HFF-Myc (cell line): ENCODE data around the gene KIAA0753.
A peak's percentile ranks its signal among the peaks of the same experiment; 100 is the strongest.

Experiments used
- DNase-seq: peaks from one replicate; pipeline ENCODE4 v3.0.0-alpha.2; 2011; ENCODE audit warnings: low read depth; ENCODE audit errors: extremely low read depth
- H3K4me3 ChIP-seq: replicated peaks from 2 replicates; pipeline ENCODE4 v1.5.1; 2011; ENCODE audit warnings: low read depth, mild to moderate bottlenecking, control low read depth, low read length
- CTCF ChIP-seq: IDR thresholded peaks from 2 replicates; pipeline ENCODE4 v1.5.1; 2012; ENCODE audit warnings: mild to moderate bottlenecking, low read depth, low read length, control low read depth; ENCODE audit errors: missing control alignments

The KIAA0753 gene

GRCh38 chr17:6641247-6641863, 844 bp upstream of the KIAA0753 start:
- no peak for TF ChIP-seq CTCF
- H3K4me3 ChIP-seq, result peak overlapping the region; percentile 87
- DNase-seq, result no peak

DNA sequence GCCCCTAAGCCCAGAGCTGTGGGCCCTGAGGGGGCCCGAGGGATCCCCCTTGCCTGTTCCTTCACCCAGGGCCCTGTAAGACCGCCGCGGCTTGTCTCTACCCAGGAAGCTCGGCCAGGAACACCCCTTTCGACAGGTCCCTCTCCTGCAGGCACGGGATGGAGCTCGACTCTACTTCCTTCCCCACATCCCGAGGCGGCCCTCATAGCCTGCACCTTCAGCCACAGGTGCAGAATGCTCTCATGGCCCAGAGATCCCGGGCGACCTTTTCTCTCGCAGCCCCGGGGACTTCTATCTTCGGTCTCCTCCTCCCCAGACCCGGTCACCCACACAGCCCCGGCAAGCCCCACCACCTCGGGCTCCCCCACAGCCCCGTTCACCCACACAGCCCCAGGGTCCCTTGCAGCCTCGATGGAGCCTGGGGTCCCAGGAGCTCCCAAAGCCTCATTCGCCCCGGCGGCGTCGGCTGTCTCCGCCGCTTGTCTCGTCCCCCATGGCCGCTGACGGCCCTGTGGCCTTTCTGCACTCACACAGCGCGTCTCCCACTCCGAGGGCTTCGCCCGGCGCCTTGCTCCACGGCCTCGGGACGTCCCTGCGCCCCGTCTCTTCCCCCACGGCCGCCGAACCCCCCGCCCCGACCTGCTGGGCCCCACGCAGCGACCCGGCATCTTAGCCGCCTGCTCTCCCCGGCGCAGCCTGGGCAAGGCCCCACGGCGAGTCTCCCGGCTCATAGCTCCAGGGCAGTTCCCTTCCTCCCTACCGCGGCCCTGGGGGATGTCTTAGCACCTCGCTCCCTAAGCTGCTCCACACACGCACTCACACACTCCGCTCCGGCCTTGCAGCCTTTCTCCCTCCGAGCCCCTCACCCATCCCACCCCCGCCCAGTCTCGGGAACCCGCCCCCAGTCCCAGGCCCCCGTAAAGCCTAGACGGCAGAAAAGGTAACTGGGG, 650 bp downstream of the KIAA0753 start:
- TF ChIP-seq CTCF, result no peak
- DNase-seq, result no peak
- H3K4me3 ChIP-seq, result peak overlapping the region; percentile 87

DNA sequence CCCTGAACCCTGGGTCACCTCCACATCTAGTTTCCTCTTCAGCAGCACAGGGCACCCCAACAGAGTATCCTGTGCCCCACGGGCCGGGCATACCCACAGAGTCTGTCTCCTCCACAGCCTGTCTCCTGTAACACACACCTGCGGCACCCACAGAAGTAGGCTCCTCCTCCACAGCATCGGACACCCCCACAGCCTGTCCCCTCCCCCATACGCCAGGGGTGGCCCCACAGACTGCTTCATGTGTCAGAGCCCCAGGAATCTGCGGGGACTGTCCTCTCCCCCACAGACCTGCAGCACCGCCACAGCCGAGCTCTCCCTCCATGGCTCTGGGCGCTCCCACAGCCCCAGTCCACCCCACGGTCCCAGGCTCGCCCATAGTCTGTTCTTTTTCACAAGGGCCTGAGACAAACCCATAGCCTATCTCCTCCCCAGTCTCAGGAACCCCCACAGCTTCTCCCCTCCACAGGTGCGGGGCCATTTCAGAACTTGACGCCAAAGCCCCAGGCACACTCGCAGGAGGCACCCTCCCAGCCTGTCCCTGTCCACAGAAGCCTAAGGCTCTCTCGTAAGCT, 1.4 kb downstream of the KIAA0753 start:
- no peak for TF ChIP-seq CTCF

DNA sequence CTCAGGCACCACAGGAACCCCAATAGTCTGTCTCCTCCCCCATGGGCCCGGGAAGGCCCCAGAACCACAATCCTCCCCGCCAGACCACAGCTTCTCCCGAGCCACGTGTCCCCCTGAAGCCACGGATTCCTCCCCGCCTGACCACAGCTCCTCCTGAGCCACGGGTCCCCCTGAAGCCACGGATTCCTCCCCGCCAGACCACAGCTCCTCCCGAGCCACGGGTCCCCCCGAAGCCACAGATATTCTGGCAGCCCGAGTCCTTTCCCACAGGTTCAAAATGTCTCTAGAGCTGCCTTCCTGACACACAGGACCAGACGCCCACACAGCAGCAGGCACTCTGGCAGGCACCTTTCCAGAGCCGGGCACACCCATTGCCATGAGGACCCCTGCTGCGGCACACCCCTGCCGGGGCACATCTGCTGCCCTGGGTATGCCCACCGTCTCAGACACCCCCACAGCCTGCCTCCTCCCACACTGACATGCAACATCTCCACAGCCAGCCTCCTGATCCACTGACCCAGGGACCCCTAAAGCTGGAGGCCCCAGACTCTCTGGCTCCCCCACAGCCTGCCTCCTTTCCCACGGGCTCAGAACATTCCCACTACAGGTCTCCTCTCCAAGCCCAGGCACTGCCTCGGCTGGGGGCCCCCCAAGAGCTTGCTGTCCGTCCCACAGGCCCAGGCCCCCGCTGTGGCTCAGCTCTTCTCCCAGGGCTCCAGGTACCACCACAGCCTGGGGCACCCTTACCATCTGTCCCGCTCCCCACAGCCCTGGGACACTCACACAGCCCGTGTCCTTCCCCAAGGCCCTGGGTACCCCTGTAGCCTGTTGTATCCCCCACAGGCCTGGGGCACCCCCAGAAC, 2.2 kb downstream of the KIAA0753 start:
- H3K4me3 ChIP-seq, result peak overlapping the region; percentile 87
- DNase-seq, result no peak
- TF ChIP-seq CTCF, result no peak

More for the DNA sequence above, 1.4 kb downstream of the KIAA0753 start:
- peak overlapping the region; percentile 87 for H3K4me3 ChIP-seq
- no peak for DNase-seq

DNA sequence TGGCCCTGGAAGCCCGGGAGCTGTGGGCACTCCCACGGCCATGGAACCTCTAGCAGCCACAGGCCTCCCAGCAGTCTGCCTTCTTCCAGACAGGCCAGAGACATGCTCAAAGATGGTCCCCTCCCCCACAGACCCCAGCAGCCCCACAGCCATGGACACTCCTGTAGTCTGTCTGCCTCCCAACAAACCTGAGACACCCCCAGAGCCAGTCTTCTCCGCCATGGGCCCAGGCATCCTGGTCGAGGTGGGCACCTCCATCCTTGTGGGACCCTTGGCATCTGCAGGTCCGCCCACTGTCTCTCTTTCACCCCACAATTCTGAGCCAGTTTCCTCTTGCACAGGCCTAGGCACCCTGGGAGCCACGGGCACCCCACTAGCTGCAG, 3.1 kb downstream of the KIAA0753 start:
- no peak overlapping the region for H3K4me3 ChIP-seq
- no peak for DNase-seq
- no peak for TF ChIP-seq CTCF
